GM19043 (cell line): ENCODE results near the gene HOXA1.

Experiments used
- ATAC-seq: cut with Tn5 transposase; IDR thresholded peaks from one replicate; pipeline ENCODE4 v1.9.1; 2021; ENCODE audit warnings: low read depth; ENCODE audit not compliant: unreplicated experiment

The HOXA1 gene

DNA sequence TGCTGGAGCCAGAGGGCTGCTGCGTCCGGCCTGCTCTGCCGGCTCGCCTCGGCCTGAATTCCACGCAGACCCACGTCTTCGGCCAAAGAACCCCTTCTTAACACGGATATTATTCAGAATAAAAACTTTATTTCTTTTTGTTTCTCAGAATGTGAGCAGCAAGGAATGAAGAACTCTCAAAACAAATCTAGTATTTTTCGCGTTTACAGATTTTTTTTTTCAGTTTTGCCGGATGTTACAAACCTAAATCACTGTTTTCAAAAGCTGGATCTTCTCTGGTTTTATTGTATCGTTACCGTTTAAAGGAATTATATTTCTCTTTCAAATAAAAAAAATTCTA is 11.1 kb upstream of the HOXA1 start:
- no peak for ATAC-seq

- no peak for ATAC-seq
These were observed 10.5 kb upstream of the HOXA1 start for GRCh38 chr7:27106181-27106900.

DNA sequence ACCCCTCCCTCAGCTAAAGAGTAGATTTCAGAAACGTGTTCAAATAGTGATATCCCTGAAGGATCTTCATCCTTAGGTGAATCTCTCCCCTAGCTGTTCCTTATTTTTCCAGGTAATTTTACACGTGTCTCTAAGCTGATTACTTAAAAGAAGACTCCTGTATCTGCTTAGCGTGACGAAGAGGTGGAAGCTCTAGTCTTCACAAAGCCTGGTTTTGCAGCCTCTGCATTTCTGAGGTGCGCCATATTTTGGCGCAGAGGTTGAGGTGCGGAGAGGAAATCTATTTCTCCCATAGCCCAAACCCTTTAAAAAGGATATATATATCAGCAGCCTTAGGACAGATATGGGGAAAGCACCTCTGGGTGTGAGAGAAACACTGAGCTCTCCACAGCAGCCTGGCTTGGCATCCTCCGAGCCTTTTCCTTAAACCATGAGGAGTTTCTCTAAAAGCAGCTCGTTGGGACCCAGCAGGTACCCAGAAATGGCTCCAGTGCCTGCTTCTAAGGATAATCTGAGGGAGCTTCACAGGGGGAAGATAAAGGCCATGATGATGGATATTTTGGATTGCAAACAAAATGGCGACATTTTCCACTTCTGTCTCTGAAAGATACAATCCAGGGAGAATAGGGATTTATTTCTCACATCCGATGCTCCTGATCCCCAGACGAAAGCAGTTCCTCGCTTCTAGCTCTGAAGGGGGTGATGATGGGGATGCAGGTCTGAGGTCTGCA is 9.7 kb upstream of the HOXA1 start:
- no peak for ATAC-seq

DNA sequence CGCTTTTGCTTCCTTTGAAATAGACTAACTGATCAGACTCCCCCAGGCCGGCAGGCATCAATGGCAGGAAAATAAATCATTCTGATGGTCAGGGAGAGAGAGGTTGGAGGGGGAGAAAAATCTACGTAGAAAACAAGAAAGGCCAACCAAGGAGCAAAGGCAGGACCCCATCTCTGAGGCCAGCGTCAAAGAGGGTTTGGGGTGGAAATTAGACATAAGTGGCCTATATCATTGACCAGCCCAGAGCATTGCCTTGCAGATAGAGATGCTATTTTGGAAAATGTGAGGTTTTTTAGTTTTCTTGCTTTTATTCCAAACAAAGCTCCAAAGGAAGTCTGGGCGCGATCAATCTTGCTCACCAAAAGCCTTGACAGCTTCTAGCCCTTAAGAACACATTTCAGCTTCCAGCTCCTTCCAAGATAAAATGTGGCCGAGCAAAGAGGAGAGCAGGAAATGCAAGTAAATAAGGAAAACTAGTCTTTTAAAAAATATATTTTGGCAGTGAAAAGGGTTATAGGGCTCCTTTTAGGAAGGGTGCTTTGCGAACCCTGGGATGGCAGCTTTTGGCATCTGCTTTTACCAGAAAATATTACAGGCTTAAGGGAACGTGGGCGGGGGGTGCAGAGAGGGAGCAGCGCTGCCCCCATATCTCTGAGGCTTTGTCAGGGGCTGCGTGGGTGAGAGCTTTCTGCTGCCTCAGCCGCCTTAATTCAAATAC is 8.7 kb upstream of the HOXA1 start:
- no peak for ATAC-seq

DNA sequence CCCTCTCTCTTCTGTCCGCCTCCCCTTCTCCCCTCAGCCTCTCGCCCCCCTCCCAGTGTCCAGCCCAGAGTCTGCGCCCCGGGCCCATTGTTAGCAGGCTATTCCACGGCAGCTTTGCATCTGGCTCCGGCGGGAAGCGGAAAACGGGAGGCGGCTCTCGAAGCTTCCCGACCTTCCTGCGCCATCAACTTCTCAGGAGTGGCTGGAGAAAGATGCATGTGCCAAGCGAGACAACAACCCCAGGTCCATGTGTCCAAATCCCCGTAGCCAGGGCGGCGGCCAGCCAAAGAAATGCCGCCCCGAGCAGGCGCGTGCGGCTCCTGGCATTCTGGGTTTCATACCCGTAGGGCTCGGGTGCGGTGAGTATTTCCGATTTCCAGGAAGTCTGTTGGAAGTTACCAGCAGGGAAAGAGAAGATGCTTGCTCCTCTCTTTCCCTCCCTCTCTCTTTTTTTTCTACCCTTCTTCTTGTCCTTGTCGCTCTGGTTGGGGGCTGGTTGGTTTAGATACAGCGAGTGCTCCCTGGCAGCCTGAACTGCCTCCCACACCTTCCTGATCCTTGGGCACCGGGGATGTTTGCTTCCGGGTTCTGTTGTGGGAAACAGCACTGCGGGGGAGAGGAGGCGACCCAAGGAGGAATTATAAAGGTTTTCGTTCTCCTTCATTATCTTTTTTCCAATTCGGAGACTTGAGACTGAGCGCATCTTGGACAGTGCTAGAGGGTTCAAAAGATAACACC is 7.9 kb upstream of the HOXA1 start:
- ATAC-seq = no peak

DNA sequence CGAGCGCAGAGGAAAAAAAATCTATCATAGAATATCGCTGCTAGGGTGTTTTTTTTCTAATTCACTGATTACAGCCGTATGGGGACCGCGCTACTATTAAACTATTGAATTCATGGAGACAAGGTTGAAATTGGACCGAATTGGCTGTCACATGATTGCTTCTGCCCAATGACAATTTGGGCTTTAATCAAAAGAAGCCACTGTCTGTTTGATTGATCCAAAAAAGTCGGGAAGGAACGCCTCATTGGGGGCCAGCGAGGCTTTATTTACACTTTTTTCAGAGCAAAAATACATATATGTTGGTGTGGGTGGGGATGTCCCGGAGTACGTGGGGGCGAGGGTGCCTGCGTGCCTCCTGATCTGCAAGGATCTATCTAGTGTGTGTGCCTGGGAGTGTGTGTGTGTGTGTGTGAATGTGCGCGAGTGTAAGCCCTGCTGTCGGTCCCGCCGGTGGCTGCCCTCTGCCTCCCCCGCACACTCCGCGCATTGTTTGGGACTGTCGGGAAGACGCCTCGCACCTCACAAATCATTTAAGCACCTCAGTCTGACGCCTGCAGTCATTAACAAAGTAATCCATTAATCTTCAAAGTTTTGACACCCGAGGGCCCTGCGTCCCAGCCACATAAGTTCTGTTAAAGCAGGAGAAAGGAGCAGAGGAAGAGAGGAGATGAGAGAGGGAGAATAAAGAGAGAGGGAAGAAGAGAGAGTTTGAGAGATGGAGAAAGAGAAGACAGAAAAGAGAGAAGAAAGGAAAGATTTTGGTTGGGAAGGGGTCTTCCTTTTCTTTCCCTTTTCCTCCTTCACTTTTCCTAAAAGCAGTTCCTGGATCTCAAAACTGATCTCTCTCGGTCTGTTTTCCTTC is 7.0 kb upstream of the HOXA1 start, which contains the start of gene HOXA2:
TSS of gene HOXA2 (minus strand) at position 103 of the 862 bp plus-strand sequence. CDS start 183 bp downstream, outside the sequence.
- no peak for ATAC-seq

GRCh38 chr7:27101957-27102580 is 6.3 kb upstream of the HOXA1 start:
- ATAC-seq = no peak

- no peak for ATAC-seq
These were observed 5.6 kb upstream of the HOXA1 start for GRCh38 chr7:27101171-27101956.

DNA sequence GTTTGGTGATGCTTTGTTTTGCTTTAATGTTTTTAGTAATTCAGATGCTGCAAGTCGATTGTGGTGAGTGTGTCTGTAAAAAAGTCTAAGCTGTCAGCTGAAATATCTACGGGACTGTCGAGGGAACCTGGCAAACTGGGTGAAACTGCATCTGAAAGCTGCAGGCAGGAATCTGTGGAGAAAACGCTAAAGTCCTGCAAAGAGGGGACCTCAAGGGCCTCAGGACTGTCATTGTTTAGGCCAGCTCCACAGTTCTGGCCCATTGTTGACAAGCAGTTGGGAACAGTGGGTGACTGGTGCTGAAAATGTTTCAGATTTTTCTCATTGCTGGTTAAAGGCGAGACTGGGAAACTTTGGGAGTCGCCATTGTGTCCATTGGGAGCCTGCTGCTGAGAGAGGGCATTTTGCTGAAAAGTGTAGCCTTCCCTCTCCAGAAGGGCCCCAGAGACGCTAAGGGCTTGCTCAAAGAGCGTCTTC is 4.9 kb upstream of the HOXA1 start:
- ATAC-seq = no peak

GRCh38 chr7:27099453-27100370 is 3.9 kb upstream of the HOXA1 start:
- no peak for ATAC-seq

DNA sequence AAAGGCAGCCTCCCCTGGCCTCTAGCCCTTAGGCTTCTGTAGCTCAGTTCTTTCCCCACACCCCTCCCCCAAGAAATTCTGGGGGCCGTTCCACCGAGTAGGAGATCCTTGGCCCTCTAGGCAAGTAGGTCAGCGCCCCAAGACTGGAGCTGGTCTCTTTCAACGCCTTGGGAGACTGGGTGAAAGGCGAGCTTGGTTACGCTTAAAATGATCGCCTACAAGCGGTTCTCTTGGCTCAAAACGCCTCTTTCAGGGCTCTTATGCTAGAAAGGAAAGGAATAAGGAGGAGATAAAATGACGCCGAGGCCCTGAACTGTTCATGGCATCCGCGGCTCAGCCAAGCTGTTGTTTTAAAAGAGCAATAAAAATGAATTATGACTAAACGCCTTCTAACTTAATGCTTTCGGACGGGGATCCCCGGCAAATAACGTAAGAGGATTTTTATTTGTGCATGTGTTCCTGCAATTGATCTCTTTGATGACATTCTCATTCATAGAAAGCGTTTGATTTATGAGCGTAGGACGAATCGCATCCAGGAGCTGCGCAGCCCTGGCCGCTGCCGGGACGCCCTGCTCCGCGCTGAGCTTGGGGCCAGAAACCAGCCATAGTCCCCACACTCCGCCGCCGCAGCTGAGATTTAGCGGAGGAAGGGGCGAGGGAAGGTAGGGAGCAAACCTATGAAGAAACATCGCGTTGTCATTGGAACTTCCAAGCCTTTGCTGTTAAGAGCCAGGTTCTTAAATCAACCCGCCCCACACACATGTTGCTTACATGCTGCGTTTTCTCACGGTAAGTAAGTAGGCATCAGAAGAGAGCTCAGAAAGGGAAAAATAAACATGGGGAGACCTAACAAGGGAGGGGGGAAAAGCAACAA is 3.0 kb upstream of the HOXA1 start:
- ATAC-seq = no peak

GRCh38 chr7:27097686-27098577 is 2.1 kb upstream of the HOXA1 start:
- ATAC-seq = no peak

DNA sequence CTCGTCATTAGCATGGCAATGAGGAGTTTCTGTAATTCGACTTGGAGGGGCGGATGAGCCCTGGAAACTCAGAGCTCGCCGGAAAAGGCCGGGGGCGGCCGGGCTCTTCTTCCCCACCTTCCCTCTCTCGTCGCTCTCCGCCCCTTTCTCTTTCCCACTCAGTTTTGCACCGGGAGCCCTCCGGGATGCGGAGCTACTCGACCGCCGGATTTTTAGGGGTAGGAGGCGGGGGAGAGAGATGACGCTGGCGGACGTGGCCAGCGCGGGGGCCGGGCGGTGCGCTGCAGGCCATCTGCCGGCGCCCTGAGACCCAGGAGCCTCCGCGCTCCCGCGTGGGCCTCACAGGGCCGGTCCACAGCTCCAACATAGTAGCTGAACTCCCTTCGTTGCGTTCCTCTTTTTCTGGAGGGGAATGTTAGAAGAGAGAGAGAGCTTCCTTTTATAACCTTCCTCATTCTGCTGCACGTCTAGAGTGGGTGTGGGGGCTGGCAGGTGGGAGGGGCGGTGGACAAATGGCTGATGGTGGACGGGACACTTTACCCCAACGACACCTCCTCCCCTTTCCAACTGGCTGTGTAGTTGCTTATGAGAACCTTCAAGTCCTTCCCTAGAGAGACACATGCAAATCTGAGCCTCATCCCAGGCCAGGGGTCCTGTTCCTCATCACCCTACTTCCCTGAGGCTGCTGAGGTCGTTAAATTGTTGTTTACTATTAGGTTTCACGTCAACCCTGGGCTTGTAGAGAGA is 1.1 kb upstream of the HOXA1 start:
- ATAC-seq = no peak

DNA sequence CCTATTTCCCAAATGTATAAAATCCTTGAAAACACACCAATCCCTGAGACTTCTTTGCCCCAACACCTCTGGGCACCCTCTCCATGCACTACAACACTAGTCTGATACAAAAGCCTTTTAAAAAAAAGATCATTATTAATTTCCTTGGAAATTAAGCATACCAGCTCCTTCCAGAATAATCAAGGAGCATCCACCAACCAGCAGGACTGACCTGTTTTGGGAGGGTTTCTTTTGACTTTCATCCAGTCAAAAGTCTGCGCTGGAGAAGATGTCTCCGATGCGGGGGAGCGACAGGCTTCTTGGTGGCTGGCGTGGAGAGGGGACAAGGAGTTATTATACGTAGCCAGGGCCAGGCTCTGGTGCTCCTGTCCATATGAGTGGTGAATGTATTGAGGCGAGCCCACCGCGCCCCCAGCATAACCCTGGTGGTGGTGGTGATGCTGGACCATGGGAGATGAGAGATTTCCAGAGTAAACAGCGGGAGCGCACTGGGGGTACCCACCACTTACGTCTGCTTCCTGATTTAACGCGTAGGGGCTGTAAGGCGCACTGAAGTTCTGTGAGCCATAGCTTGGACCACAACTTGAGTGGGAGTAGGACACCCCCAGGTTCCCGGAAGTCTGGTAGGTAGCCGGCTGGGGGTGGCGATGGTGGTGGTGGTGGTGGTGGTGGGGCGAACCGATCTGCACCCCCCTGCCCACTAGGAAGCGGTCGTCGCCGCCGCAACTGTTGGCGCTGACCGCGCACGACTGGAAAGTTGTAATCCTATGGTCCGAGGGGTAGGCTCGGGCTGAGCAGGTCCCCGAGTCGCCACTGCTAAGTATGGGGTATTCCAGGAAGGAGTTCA is 527 bp downstream of the HOXA1 start:
- no peak for ATAC-seq
